Measurements from ENCODE around the gene GCSAM.
A peak's percentile ranks its signal among the peaks of the same experiment; 100 is the strongest.

GRCh38 chr3:112129925-112130637 is 3.0 kb downstream of the GCSAM start:
- peak; percentile 43; the same call in 1 of the 2 replicates for TF ChIP-seq POLR2A (IDR thresholded peaks at IDR 0.05; ENCODE audit: low read depth, low read length)
- no peak for TF ChIP-seq POLR2AphosphoS5 (IDR thresholded peaks at IDR 0.05; ENCODE audit: low read depth, low read length)
- no peak for TF ChIP-seq TAF1 (IDR thresholded peaks at IDR 0.05; ENCODE audit: borderline replicate concordance, low read depth, low read length)

All from GM12892 (cell line).